H1 (cell line): Measurements from ENCODE around the gene STX7. TPM values are rescaled to one million over a fixed set of nuclear protein-coding genes. Genes with fewer than 3 reads are reported as not detected.

Source experiments
- CTCF ChIA-PET: fragments of 300-600 bp; sonication (Branson Sonifier 250); formaldehyde crosslinking; loops from one replicate; lab custom pipeline; 2021; ENCODE audit not compliant: partially characterized antibody; lab: Charles Lee
- POLR2A ChIA-PET: fragments of 300-600 bp; sonication (Branson Sonifier 250); formaldehyde crosslinking; loops from one replicate; lab custom pipeline; 2021; ENCODE audit warnings: inconsistent platforms; ENCODE audit not compliant: partially characterized antibody; lab: Charles Lee
- DNase-seq, 2 experiments: peaks; one replicate each; pipeline versions ENCODE4 v3.0.0 to v3.0.0-alpha.2; 2010 to 2022; ENCODE audit warnings: low spot score in 2 of 2, low read depth in 1 of 2, mixed read lengths in 1 of 2
- FAIRE-seq: peaks from 2 replicates; lab custom pipeline; 2011; peaks lifted over from hg19 to GRCh38; lab: Jason Lieb, UNC
- H2AFZ ChIP-seq: 2 replicates; pipeline ENCODE4 v1.8.1; 2012; ENCODE audit warnings: low read length, inconsistent platforms
- H2AK5ac ChIP-seq: 2 replicates; pipeline ENCODE4 v1.6.1; 2013; ENCODE audit warnings: low read depth, low read length
- H2BK120ac ChIP-seq: replicated peaks from 2 replicates; pipeline ENCODE3; 2013; ENCODE audit warnings: low read depth, low read length, inconsistent platforms
- H2BK12ac ChIP-seq: 2 replicates; pipeline ENCODE4 v1.6.1; 2013; ENCODE audit warnings: low read depth, low read length
- H2BK15ac ChIP-seq: 2 replicates; pipeline ENCODE4 v1.6.1; 2013; ENCODE audit warnings: low read length
- H2BK20ac ChIP-seq: 2 replicates; pipeline ENCODE4 v1.6.1; 2013; ENCODE audit warnings: low read length
- H2BK5ac ChIP-seq: 2 replicates; pipeline ENCODE4 v1.6.1; 2013; ENCODE audit warnings: low read depth, low read length
- H3K14ac ChIP-seq: 2 replicates; pipeline ENCODE4 v1.6.1; 2013; ENCODE audit warnings: inconsistent platforms; ENCODE audit not compliant: insufficient read length
- H3K18ac ChIP-seq: 2 replicates; pipeline ENCODE4 v1.6.1; 2013; ENCODE audit warnings: low read length; ENCODE audit errors: extremely low read depth
- H3K23ac ChIP-seq: 2 replicates; pipeline ENCODE4 v1.6.1; 2013; ENCODE audit warnings: inconsistent platforms; ENCODE audit not compliant: insufficient read length
- H3K23me2 ChIP-seq: 2 replicates; pipeline ENCODE4 v1.6.1; 2013; ENCODE audit warnings: low read depth, low read length
- H3K27ac ChIP-seq: 2 replicates; pipeline ENCODE4 v1.6.1; 2011; ENCODE audit warnings: low read depth, low read length, inconsistent platforms
- H3K27me3 ChIP-seq, 4 experiments: replicated peaks in 1 of 4; 1 replicate in 1 of 4; 2 replicates in 3 of 4; pipeline versions ENCODE4 v1.6.1 to v1.8.1; 2011 to 2013; ENCODE audit warnings: low read length in 3 of 4, mild to moderate bottlenecking in 3 of 4, inconsistent platforms in 2 of 4, mixed read lengths in 2 of 4, moderate library complexity in 1 of 4; ENCODE audit not compliant: control insufficient read depth in 3 of 4, insufficient read depth in 3 of 4; ENCODE audit errors: extremely low read depth in 1 of 4
- H3K36me3 ChIP-seq, 4 experiments: 2 replicates each; pipeline versions ENCODE4 v1.6.1 to v1.8.1; 2011 to 2013; ENCODE audit warnings: mild to moderate bottlenecking in 4 of 4, low read length in 3 of 4, moderate library complexity in 2 of 4, control low read depth in 1 of 4, inconsistent platforms in 1 of 4; ENCODE audit not compliant: insufficient read depth in 4 of 4, control insufficient read depth in 2 of 4
- H3K4ac ChIP-seq: replicated peaks from 2 replicates; pipeline ENCODE3; 2013; ENCODE audit warnings: low read length, low read depth, mixed read lengths, inconsistent platforms; ENCODE audit not compliant: insufficient read length
- H3K4me1 ChIP-seq, 4 experiments: replicated peaks in 1 of 4; 1 replicate in 1 of 4; 2 replicates in 3 of 4; pipeline versions ENCODE4 v1.6.1 to v1.8.1; 2011 to 2013; ENCODE audit warnings: low read length in 3 of 4, inconsistent platforms in 2 of 4, mixed read lengths in 1 of 4; ENCODE audit not compliant: insufficient read depth in 4 of 4, control insufficient read depth in 3 of 4
- H3K4me2 ChIP-seq, 2 experiments: 2 replicates each; pipeline versions ENCODE4 v1.6.1 to v1.8.1; 2011 to 2013; ENCODE audit warnings: low read depth in 2 of 2, low read length in 2 of 2, control low read depth in 1 of 2, inconsistent platforms in 1 of 2, mild to moderate bottlenecking in 1 of 2; ENCODE audit not compliant: insufficient read depth in 1 of 2
- H3K4me3 ChIP-seq, 4 experiments: fragments of 200-600, 300-600 bp in 1 of 4; sonication (generic), shearing (Covaris generic), sonication (Bioruptor Twin) in 1 of 4; 2 replicates each; pipeline versions ENCODE4 v1.5.1 to v1.8.1; 2011 to 2016; ENCODE audit warnings: low read length in 4 of 4, low read depth in 3 of 4, control low read depth in 2 of 4, inconsistent platforms in 2 of 4, mild to moderate bottlenecking in 2 of 4, mixed read lengths in 1 of 4, moderate library complexity in 1 of 4; ENCODE audit not compliant: insufficient read depth in 2 of 4; ENCODE audit errors: extremely low read depth in 1 of 4
- H3K56ac ChIP-seq: replicated peaks from 2 replicates; pipeline ENCODE3; 2013; ENCODE audit warnings: low read depth, mild to moderate bottlenecking, mixed read lengths, low read length, inconsistent platforms; ENCODE audit not compliant: insufficient read length
- H3K79me1 ChIP-seq: 2 replicates; pipeline ENCODE4 v1.6.1; 2013; ENCODE audit warnings: low read depth, low read length, control low read depth
- H3K79me2 ChIP-seq, 2 experiments: 2 replicates each; pipeline versions ENCODE4 v1.6.1 to v1.8.1; 2012 to 2013; ENCODE audit warnings: low read length in 2 of 2, mild to moderate bottlenecking in 2 of 2, inconsistent platforms in 1 of 2; ENCODE audit not compliant: insufficient read depth in 2 of 2, control insufficient read depth in 1 of 2
- H3K9ac ChIP-seq, 4 experiments: replicated peaks in 1 of 4; 1 replicate in 1 of 4; 2 replicates in 3 of 4; pipeline versions ENCODE4 v1.6.1 to v1.8.1; 2011 to 2013; ENCODE audit warnings: low read depth in 3 of 4, low read length in 3 of 4, control low read depth in 2 of 4, mild to moderate bottlenecking in 2 of 4, moderate library complexity in 2 of 4, inconsistent platforms in 1 of 4; ENCODE audit errors: extremely low read depth in 1 of 4
- H3K9me3 ChIP-seq, 2 experiments: 2 replicates each; pipeline versions ENCODE4 v1.6.1 to v1.8.1; 2012 to 2013; ENCODE audit warnings: mild to moderate bottlenecking in 2 of 2, moderate library complexity in 2 of 2, control low read depth in 1 of 2, inconsistent platforms in 1 of 2, low read depth in 1 of 2, low read length in 1 of 2, mixed read lengths in 1 of 2; ENCODE audit not compliant: insufficient read depth in 2 of 2
- H4K20me1 ChIP-seq, 2 experiments: replicated peaks in 1 of 2; 2 replicates each; pipeline versions ENCODE3 to v1.8.1; 2011 to 2013; ENCODE audit warnings: inconsistent platforms in 2 of 2, low read length in 2 of 2, mild to moderate bottlenecking in 1 of 2; ENCODE audit not compliant: insufficient read depth in 2 of 2, control insufficient read depth in 1 of 2
- H4K5ac ChIP-seq: 2 replicates; pipeline ENCODE4 v1.6.1; 2013; ENCODE audit warnings: low read length, low read depth, mixed read lengths, inconsistent platforms; ENCODE audit not compliant: insufficient read length
- H4K8ac ChIP-seq: 2 replicates; pipeline ENCODE4 v1.8.0; 2013; ENCODE audit warnings: mild to moderate bottlenecking, moderate library complexity, low read length, inconsistent platforms; ENCODE audit not compliant: insufficient read depth; ENCODE audit errors: extremely low read depth
- H4K91ac ChIP-seq: replicated peaks from 2 replicates; pipeline ENCODE3; 2013; ENCODE audit warnings: low read length, mixed read lengths, inconsistent platforms; ENCODE audit not compliant: insufficient read length
- CBX8 ChIP-seq: fragments of 300-800, 300-1000 bp; sonication (generic); IDR thresholded peaks from 2 replicates; pipeline ENCODE4 v1.7.1; 2016; ENCODE audit warnings: low read depth, low read length, borderline replicate concordance
- CEBPB ChIP-seq: IDR thresholded peaks from 2 replicates; pipeline ENCODE4 v1.6.1; 2012; ENCODE audit warnings: low read depth, low read length
- EGR1 ChIP-seq: IDR thresholded peaks from 2 replicates; pipeline ENCODE4 v1.6.1; 2011; ENCODE audit warnings: low read depth, low read length, borderline replicate concordance
- FOSL1 ChIP-seq: IDR thresholded peaks from 2 replicates; pipeline ENCODE4 v1.6.1; 2011; ENCODE audit warnings: mild to moderate bottlenecking, low read depth, low read length, moderate library complexity; ENCODE audit not compliant: insufficient read depth
- JUND ChIP-seq: IDR thresholded peaks from 2 replicates; pipeline ENCODE4 v1.6.1; 2011; ENCODE audit warnings: mild to moderate bottlenecking, improper control_type of control experiment, low read length
- KDM1A ChIP-seq: fragments of 200-600, 300-600 bp; sonication (generic); IDR thresholded peaks from 2 replicates; pipeline ENCODE4 v1.7.1; 2016; ENCODE audit warnings: mild to moderate bottlenecking, low read length, borderline replicate concordance
- RNF2 ChIP-seq: fragments of 200-900, 300-1000 bp; sonication (generic); IDR thresholded peaks from 2 replicates; pipeline ENCODE4 v1.7.1; 2016; ENCODE audit warnings: borderline replicate concordance, low read depth, mild to moderate bottlenecking, antibody characterized with exemption, low read length; ENCODE audit not compliant: poor library complexity, severe bottlenecking; ENCODE audit errors: missing control alignments
- SIRT6 ChIP-seq: IDR thresholded peaks from one replicate; pipeline ENCODE4 v1.7.1; 2012; ENCODE audit warnings: low read length, inconsistent platforms
- TAF7 ChIP-seq: optimal IDR thresholded peaks from 2 replicates; pipeline ENCODE3; 2011; ENCODE audit warnings: low read depth, mild to moderate bottlenecking, inconsistent platforms, low read length, moderate library complexity, borderline replicate concordance
- TBP ChIP-seq: IDR thresholded peaks from 2 replicates; pipeline ENCODE4 v1.6.1; 2011; ENCODE audit warnings: low read depth, low read length, improper control_type of control experiment
- TCF12 ChIP-seq: IDR thresholded peaks from 2 replicates; pipeline ENCODE4 v1.6.1; 2011; ENCODE audit warnings: low read depth, mild to moderate bottlenecking, low read length
- USF2 ChIP-seq: IDR thresholded peaks from 2 replicates; pipeline ENCODE4 v1.6.1; 2011; ENCODE audit warnings: low read length, improper control_type of control experiment
- ZNF274 ChIP-seq: IDR thresholded peaks from 2 replicates; pipeline ENCODE4 v1.7.0; 2012; ENCODE audit warnings: low read length, borderline replicate concordance; ENCODE audit errors: extremely low read depth
- whole genome bisulfite sequencing, 2 experiments: shearing (Covaris generic) in 1 of 2; methylation state at CpG; one replicate each; pipeline versions ENCODE4 v1.1.6 to v1.1.7; 2013 to 2015; ENCODE audit warnings: low lambda C conversion rate in 2 of 2, mixed read lengths in 2 of 2, inconsistent platforms in 1 of 2, low coverage in 1 of 2, missing lambda C conversion rate in 1 of 2; ENCODE audit not compliant: insufficient replicate concordance in 2 of 2, insufficient coverage in 1 of 2, insufficient read length in 1 of 2; ENCODE audit errors: extremely low coverage in 1 of 2, missing lambda C conversion rate in 1 of 2; 5-methylcytosine and 5-hydroxymethylcytosine counted together
- polyA plus RNA-seq, 7 experiments: library from polyadenylated mRNA; depleted of rRNA in 3 of 7; stranded (reverse) in 5 of 7; unstranded in 2 of 7; fragments of >200 nt in 5 of 7; fragments of 200-250 nt in 2 of 7; gene quantifications; 1 replicate in 5 of 7; 2 replicates in 1 of 7; 4 replicates in 1 of 7; pipeline versions ENCODE4 v1.2.1 to v1.2.3, GENCODE V29; 2011 to 2013; ENCODE audit warnings: missing spikeins in 2 of 7, mixed read lengths in 2 of 7
- total RNA-seq: library from RNA; stranded (reverse); fragmentation: NEBNext Ultra II Directional; extraction: Animal tissue kit (Norgen Biotek cat#: 25700); gene quantifications from 2 replicates; pipeline ENCODE4 v1.2.1, GENCODE V29; 2021

The STX7 gene
- total and polyA plus RNA-seq, 2 of the 8 experiments (the other 6 are each of a cell fraction or from before 2014, with no cell fraction given), result 5.7 to 27.9 TPM

GRCh38 chr6:132490024-132490423, 22.9 kb downstream of the STX7 start:
- Histone ChIP-seq H3K4me2 (no peak overlapping the region), H2BK120ac (no peak overlapping the region), H4K91ac (no peak overlapping the region), H3K14ac (no peak overlapping the region), H2BK15ac (no peak overlapping the region), H3K56ac (no peak overlapping the region), H2AFZ (no peak overlapping the region), H2BK12ac (no peak overlapping the region), H3K79me2 (peaks cover 0 to 8% of the 10 kb centered on the region in 2 experiments; a peak in 1 of 4 replicates), H3K79me1 (no peaks in the 10 kb centered on the region; the same call in 1 of the 2 replicates), H4K20me1 (peaks cover 0 to 4% of the 10 kb centered on the region in 2 experiments), H3K23ac (no peak overlapping the region), H3K27ac (no peak overlapping the region), H3K4ac (no peak overlapping the region), H4K8ac (no peak overlapping the region), H3K9me3 (0 out of 4 replicates have a peak, but pooled peaks cover 0 to 3% of the 10 kb centered on the region in 2 experiments), H4K5ac (no peak overlapping the region), H3K4me1 (peaks cover 4 to 9% (median 5%) of the 10 kb centered on the region in 4 experiments), H3K23me2 (no peaks in the 10 kb centered on the region; the same call in 1 of the 2 replicates), H3K9ac (no peak overlapping the region), H3K4me3 (no peak overlapping the region), H3K18ac (no peak overlapping the region), H2BK20ac (no peak overlapping the region), H3K36me3 (peaks cover 0 to 2% (median 0%) of the 10 kb centered on the region in 4 experiments; a peak in 1 of 8 replicates), H2BK5ac (no peak overlapping the region), H3K27me3 (no peaks in the 10 kb centered on the region), H2AK5ac (no peak overlapping the region)
- DNase-seq, result no peak
- WGBS, 2 experiments, result 84% methylated on average over 6 of the region's 6 CpGs; no CpG with 5 or more reads in 1 of the 2 experiments
- ChIA-PET POLR2A (no interaction called here), CTCF (interaction anchor here (1.1 to 10.1 kb wide), 8 partner anchors 11 to 211 kb away, joined by 3 to 109 read pairs (median 4); no protein-coding TSS in a partner anchor)
- FAIRE-seq, result no peak
- TF ChIP-seq TBP, result no peak
- no peak for TF ChIP-seq JUND
- no peak for TF ChIP-seq RNF2
- TF ChIP-seq TAF7, result no peak
- TF ChIP-seq FOSL1, result no peak
- no peak for TF ChIP-seq EGR1
- TF ChIP-seq TCF12, result no peak
- no peak for TF ChIP-seq USF2
- no peak for TF ChIP-seq SIRT6
- TF ChIP-seq CBX8, result no peak
- no peak for TF ChIP-seq CEBPB
- TF ChIP-seq KDM1A, result no peak
- no peak for TF ChIP-seq ZNF274
